ENCODE data around the gene ZNF425. TPM values are rescaled to one million over a fixed set of nuclear protein-coding genes. Genes with fewer than 3 reads are reported as not detected.

Gene ZNF425
- polyA plus RNA-seq, 1 experiment: 2.1 TPM

DNA sequence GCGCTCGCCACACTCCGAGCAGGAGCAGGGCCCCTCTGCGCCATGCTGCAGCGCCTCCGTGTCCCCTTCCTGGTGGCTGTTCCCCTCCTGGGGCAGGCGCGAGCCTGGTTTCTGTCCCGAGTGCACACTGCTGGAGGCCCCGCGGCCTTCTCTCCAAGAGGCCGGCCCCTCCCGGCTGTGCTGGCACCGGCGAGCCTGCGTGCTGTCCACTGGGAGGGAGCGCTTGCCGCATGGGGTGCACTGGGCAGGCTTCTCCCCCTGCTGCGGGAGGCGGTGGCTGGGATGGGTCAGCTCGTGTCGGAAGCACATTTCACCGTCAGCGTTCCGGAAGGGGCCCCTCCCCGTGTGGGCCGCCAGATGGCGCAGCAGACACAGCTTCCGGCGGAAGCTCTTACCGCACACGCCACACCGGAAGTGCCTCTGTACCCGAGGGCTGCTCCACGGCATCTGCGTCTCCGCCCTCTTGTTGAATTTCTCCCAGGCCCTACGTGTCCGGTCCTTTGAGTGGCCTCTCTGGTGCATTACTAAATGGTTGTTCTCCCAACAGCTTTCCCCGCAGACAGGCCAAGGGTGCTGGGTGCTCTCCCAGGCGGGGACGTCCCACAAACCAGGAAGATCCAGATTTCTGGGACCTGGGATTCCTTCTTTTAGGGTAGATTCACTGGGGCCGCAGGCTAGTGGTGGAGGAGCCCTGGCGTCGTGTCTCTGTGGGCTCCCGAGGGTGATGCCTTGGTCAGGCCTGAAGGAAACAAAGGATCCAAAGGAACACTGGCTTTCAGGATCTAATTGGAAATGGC is 54.3 kb downstream of the ZNF425 start:
- ChIA-PET CTCF (interaction anchor here (1.4 kb wide), 1 partner anchor 55 kb away, joined by 3 read pairs; no protein-coding TSS in a partner anchor), POLR2A (interaction anchor here (0.6 kb wide), 1 partner anchor 280 kb away, joined by 4 read pairs; no protein-coding TSS in a partner anchor)
- no peak for DNase-seq (ENCODE audit: low read depth, low spot score)
- Histone ChIP-seq H3K9me3 (ENCODE audit: control insufficient read depth, insufficient read depth, low read length) (peaks cover 5% of the 10 kb centered on the region; the same call in 1 of the 2 replicates), H3K4me3 (ENCODE audit: low read depth, low read length) (no peak overlapping the region), H3K27ac (ENCODE audit: low read depth, low read length) (no peak overlapping the region), H3K27me3 (ENCODE audit: control insufficient read depth, insufficient read depth, low read length) (no peaks in the 10 kb centered on the region)
- TF ChIP-seq, protein P1, sequence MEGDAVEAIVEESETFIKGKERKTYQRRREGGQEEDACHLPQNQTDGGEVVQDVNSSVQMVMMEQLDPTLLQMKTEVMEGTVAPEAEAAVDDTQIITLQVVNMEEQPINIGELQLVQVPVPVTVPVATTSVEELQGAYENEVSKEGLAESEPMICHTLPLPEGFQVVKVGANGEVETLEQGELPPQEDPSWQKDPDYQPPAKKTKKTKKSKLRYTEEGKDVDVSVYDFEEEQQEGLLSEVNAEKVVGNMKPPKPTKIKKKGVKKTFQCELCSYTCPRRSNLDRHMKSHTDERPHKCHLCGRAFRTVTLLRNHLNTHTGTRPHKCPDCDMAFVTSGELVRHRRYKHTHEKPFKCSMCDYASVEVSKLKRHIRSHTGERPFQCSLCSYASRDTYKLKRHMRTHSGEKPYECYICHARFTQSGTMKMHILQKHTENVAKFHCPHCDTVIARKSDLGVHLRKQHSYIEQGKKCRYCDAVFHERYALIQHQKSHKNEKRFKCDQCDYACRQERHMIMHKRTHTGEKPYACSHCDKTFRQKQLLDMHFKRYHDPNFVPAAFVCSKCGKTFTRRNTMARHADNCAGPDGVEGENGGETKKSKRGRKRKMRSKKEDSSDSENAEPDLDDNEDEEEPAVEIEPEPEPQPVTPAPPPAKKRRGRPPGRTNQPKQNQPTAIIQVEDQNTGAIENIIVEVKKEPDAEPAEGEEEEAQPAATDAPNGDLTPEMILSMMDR (IDR thresholded peaks at IDR 0.05; ENCODE audit: low read depth, low read length): 0 out of 2 replicates have a peak, but pooled peaks have one; percentile 3

DNA sequence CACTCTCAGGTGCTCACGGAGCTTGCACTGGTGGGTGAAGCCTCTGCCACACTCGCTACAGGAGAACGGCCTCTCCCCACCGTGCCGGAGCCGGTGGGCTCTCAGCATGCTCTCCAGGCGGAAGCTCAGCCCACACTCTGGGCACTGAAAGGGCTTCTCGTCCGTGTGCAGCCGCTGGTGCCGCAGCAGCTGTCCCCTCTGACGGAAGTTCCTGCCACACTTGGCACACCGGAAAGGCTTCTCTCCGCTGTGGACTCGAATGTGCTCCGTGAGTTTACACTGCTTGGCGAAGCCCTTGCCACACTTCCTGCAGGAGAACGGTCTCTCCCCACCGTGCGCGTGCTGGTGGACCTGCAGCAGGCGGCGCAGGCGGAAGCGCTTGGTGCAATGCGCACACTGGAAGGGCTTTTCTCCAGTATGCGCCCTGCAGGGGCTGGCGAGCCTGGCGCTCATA is 54.9 kb downstream of the ZNF425 start:
- POLR2A ChIA-PET: interaction anchor here (0.6 kb wide), 1 partner anchor 279 kb away, joined by 4 read pairs; no protein-coding TSS in a partner anchor
- DNase-seq (ENCODE audit: low read depth, low spot score): no peak
- CTCF ChIA-PET: no interaction called here
- H3K27ac ChIP-seq (ENCODE audit: low read depth, low read length): no peak overlapping the region
- no peaks in the 10 kb centered on the region for H3K27me3 ChIP-seq (ENCODE audit: control insufficient read depth, insufficient read depth, low read length)
- TF ChIP-seq, protein P1 (IDR thresholded peaks at IDR 0.05; ENCODE audit: low read depth, low read length): no peak
- no peak overlapping the region for H3K4me3 ChIP-seq (ENCODE audit: low read depth, low read length)
- peaks cover 5% of the 10 kb centered on the region; the same call in 1 of the 2 replicates for H3K9me3 ChIP-seq (ENCODE audit: control insufficient read depth, insufficient read depth, low read length)

DNA sequence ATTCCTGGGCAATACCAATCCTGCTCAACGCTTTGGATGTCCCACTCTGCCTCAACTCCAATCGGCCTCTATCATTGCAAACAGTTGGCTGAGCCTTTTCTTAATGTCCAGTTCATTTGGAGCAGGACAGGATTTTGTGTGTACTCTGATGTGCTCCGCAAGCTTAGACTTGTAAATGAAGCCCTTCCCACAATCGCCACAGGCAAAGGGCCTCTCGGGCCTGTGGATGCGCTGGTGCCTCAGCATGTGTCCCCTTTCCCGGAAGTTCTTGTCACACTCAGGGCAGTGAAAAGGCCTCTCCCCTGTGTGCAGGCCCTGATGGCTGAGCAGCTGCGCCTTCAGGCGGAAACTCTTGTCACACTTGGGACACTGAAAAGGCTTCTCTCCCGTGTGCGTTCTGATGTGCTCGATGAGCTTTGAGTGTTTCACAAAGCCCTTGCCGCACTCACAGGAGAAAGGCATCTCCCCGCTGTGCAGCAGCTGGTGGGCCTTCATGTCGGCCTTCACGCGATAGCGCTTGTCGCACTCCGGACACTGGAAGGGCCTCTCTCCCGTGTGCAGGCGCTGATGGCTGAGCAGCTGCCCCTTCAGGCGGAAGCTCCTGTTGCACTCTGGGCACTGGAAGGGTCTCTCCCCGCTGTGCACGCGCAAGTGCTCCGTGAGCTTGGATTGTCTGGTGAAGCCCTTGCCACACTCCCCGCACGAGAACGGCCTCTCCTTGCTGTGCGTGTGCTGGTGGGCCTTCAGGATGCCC is 55.6 kb downstream of the ZNF425 start:
- Histone ChIP-seq H3K27me3 (ENCODE audit: control insufficient read depth, insufficient read depth, low read length) (no peaks in the 10 kb centered on the region), H3K27ac (ENCODE audit: low read depth, low read length) (no peak overlapping the region), H3K4me3 (ENCODE audit: low read depth, low read length) (no peak overlapping the region), H3K9me3 (ENCODE audit: control insufficient read depth, insufficient read depth, low read length) (peaks cover 5% of the 10 kb centered on the region; the same call in 1 of the 2 replicates)
- ChIA-PET POLR2A (no interaction called here), CTCF (no interaction called here)
- TF ChIP-seq, protein P1 (IDR thresholded peaks at IDR 0.05; ENCODE audit: low read depth, low read length): no peak
- DNase-seq (ENCODE audit: low read depth, low spot score): no peak

DNA sequence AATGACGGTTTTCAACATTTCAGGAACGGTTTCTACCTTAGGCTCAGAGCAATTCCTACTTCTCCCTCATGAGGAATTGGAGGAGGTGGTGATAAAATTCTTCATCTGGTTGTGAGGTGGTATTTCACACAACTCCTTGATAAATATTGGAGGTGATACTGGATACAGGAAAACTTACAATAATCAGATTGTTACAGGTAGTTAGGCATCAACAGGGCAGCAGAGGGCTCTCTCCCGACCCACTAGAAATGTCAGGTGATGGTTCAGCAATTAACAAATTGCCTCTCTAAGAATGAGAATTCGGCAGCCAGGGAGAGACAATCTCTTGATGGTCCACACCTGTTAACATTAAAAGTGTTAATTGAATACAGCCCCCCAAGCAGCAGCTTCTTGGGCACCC is 58.3 kb downstream of the ZNF425 start:
- POLR2A ChIA-PET: no interaction called here
- CTCF ChIA-PET: interaction anchor here (0.7 kb wide), 2 partner anchors 15 to 80 kb away, joined by 3 to 7 read pairs; no protein-coding TSS in a partner anchor
- no peak for DNase-seq (ENCODE audit: low read depth, low spot score)
- Histone ChIP-seq H3K27ac (ENCODE audit: low read depth, low read length) (no peak overlapping the region), H3K9me3 (ENCODE audit: control insufficient read depth, insufficient read depth, low read length) (peaks cover 8% of the 10 kb centered on the region; the same call in 1 of the 2 replicates), H3K4me3 (ENCODE audit: low read depth, low read length) (no peak overlapping the region), H3K27me3 (ENCODE audit: control insufficient read depth, insufficient read depth, low read length) (no peaks in the 10 kb centered on the region)
- TF ChIP-seq, protein P1 (IDR thresholded peaks at IDR 0.05; ENCODE audit: low read depth, low read length): no peak

All from AG04450 (cell line).